ENCODE results near the gene AFG3L2.

- TF ChIP-seq CTCF (IDR thresholded peaks at IDR 0.05) (no peak), POLR2AphosphoS5 (IDR thresholded peaks at IDR 0.05) (no peak), POLR2A (IDR thresholded peaks at IDR 0.05) (no peak)
Observed at GRCh38 chr18:12309683-12310198, 67.3 kb downstream of the AFG3L2 start.
